Kidney glomerular epithelial cell (primary cell): ENCODE results near the gene FOXO4.
"Not testable (repeated sequence)": the region's sequence is repeated elsewhere in the genome, so short reads cannot be mapped to it uniquely, and the experiment has no call there.

Experiments used
- DNase-seq: peaks from one replicate; lab custom pipeline; 2025; lab: John Stamatoyannopoulos, UW

FOXO4 gene, protein sequence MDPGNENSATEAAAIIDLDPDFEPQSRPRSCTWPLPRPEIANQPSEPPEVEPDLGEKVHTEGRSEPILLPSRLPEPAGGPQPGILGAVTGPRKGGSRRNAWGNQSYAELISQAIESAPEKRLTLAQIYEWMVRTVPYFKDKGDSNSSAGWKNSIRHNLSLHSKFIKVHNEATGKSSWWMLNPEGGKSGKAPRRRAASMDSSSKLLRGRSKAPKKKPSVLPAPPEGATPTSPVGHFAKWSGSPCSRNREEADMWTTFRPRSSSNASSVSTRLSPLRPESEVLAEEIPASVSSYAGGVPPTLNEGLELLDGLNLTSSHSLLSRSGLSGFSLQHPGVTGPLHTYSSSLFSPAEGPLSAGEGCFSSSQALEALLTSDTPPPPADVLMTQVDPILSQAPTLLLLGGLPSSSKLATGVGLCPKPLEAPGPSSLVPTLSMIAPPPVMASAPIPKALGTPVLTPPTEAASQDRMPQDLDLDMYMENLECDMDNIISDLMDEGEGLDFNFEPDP

DNA sequence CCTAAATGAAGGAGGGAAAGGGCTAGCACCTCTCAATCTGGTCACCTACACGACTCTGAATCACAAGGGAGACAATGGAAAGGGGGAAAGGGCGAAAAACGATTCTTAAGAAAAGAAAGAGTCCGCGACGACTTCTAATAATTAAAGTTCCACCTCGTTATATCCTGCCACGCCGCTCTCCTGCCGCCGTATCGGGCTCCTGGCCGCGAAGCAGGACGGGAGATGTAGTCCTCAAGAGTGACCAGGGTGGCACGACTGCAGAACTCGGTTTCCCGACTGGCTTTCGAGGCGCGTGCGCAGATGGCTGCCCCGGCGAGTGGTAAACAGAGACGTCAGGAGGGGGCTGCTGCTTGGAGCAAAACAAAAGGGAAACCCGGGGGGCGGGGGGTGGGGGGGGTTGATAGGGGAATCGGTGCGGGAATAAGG lies at the start of gene FOXO4:
Gene FOXO4, plus strand, starts transcription at position 297 of the 426 bp plus-strand sequence. CDS start 678 bp downstream, outside the sequence.
- peak; percentile 70 for DNase-seq

DNA sequence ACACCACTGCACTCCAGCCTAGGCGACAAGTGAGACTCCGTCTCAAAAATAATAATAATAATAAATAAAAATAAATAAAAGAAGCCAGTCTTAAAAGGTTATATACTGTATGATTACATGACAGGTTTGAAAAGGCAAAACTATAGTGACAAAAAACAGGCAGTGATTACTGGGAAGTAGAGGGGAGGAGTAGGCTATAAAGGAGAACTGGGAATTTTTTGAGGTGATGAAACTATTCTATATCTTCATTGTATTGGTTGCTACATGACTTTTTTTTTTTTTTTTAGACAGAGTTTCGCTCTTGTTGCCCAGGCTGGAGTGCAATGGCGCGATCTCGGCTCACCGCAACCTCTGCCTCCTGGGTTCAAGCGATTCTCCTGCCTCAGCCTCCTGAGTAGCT lies 47.8 kb upstream of the FOXO4 start:
- not testable (repeated sequence) for DNase-seq

DNA sequence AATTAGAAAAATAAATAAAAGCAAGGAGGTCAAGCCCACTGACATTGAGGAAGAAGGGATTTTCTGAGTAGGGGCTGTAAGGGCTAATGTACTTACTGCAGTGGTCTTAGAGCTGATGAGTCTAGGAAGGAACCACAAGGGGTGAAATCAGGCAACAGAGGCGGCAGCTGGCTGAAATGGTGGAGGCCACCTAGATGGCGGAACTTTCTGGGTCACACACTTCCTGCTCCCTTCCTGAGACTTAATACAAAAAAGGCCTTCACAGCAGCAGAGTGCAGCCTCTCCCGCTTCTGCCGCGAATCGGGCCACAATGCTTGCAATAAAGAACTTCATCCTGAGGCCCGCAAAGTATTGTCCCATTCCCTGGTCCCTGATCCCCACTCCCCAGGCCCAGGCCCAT lies 42.9 kb upstream of the FOXO4 start:
- no peak for DNase-seq

DNA sequence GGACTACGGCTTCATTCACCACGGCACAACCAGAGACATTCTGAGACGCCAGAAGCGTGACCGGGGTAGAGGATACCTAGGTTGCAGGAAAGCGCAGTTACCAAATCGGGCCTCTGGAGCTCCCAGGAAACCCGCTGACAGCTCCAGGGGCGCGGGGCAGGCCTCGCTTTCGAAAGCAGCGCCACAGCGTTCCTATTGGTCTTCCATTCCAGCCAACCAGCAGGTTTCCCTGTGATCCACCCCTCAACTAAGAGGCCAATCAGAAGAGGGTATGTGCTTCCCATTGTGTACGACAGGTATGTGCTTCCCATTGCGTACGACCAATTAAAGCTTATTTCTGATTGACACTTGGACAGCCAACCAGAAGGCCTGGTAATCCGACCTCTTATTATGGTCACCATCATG lies 42.4 kb upstream of the FOXO4 start:
- DNase-seq = no peak

DNA sequence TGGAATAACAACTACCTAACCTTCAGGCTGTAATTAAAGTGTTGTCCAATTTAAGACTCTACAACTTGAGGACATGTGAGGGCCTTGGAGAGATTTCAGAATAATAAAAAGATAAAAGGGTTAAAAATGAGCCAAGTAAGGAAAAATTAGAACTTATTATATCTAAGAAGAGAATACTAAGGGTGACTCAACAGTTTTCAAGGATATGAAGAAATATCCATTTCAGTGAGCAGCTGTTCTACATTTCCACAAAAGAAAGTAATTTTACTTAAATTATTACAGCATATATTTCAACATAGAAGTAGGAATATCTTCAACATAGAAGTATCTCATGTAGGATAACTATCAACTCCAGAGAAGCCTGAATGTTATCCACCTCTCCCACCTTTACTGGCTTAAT lies 38.8 kb upstream of the FOXO4 start:
- no peak for DNase-seq

DNA sequence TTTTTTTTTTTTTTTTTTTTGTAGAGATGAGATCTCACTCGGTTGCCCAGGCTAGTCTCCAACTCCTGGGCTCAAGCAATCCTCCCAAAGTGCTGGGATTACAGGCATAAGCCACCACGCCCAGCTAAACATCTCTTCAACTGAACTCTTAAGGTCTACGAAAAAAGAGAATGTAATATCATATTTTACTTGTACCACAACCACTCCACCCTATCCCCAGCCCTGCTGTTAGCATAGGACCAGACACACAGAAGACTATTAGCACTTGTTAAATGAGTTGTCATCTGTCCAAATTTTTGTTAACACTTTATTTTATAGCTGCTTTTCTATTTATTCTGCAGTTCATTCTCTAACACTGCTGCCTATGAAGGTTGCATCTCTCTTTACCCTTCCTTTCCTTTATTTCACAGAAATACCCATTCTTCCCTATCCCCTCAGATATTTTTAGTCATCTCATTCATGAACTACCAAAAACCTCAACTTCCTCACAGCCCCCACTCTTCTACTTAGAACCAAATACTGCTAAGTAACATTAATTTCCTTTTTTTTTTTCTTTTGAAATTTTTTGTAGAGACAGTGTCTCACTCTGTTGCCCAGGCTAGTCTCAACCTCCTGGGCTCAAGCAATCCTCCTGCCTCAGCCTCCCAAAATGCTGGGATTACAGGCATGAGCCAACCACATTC lies 37.7 kb upstream of the FOXO4 start:
- DNase-seq = no peak

DNA sequence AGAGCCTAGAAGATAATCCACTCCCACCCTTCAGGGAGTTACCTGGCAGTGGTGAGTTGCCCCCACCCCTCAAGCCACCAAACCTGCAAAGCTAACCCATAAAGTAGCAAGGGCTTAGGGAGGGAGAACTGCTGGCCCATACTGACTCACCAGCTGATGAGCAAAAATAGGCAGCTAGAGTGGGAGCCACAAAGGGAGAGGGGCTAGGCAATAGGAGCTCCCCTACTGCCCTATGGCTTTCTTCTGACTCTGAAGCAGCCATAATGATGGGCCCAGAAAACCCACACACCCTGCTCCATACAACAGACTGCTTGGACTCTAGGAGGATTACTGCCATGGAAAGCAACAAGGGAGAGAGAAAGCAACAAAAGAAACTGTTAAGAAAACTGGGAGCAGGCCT lies 35.5 kb upstream of the FOXO4 start:
- no peak for DNase-seq

DNA sequence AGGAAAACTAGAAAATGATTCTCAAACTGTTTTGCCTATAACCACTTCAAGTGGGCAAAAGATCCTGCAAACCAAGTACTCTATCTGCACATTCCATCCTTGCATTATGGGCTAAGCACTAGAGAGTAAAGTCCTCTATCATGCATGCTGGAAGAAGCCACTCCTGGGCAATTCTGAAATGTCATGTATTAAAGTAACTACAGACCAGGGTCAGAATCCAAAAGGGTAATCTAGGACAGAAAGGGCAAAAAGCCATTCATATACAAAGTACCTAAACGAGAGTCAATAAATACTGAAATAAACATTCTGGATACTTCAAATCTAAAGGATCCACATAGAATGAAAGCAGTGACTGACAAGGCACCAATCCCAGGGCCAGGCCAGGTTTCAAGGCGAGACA lies 28.6 kb upstream of the FOXO4 start:
- no peak for DNase-seq

DNA sequence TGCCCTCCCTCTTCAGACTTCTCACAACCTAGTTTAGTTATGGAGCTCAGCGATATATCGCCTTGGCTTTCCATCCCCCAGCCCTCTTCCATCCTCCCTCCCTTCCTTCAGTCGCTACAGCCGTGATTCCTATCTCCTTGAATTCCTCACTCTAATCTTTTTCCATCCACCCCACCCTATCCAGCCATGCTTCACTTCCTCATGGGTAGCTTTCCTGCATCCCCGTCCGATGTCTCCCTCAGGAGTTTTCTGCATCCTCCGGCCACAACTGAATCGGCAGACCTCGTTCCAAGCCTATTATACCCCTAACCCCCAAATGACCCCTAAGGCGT lies 28.0 kb upstream of the FOXO4 start:
- DNase-seq = peak; percentile 11

DNA sequence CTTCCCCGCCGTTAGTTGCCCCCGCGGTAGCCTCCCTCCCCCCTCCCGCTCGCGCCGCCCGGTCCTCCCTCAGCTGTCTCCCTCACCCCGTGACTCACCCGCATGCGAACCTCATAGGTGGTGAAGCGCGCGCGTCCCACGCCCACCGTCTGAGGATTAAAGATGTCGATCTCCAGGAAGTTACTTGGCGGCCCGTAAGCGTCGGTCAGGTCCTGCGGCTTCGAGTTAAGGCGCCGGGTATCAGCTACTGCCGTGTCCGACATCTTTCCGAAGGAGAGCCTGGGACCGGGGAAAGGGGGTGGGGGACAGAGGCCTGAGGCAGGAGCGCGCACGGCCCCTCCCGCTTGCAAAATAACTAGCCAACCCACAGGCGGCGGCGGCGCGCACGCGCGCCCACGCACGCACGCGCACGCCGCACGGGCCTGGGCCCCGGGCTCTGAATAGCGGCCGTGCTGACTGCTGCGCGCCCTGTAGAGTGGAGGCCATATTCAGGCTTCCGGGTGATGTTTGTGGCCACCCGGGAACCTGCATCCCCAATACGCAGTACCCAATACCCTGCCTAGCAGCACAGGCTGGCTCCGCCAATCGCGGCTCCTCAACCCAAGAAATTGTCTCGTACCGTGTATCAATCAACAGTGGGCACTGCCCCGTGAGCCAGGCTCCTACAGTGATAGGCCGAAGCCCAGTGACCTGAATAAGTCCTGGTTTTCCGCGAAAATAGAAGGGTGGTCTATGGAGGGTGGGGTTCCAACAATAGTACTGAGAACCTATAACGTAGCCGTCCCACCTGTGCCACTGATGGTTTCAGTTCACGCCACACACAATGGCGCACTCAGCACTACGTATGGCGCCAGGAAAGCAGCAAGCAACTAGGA lies 27.4 kb upstream of the FOXO4 start, which contains the start of gene SNX12:
Gene SNX12, minus strand, starts transcription at position 291 of the 875 bp plus-strand sequence. Its CDS starts 28 bp downstream, at position 263.
- peak; percentile 80 for DNase-seq

DNA sequence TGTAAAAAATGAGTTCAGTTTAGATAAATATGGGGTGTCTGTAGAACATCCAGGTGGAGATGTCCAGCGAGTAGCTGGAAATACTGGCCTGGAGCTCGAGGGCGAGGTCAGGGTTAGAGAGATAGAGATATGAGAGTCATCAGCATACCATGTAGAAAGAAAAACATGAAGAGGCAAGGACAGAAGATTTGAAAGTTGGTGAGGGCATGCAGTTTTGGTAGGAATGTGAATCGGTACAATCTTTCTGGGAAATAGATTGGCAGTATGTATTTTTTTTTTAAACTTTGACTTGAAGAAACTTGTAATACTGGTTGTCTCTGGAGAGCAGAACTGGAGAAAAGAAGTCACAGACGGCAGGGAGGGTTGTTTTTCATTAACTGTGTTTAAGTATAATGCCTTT lies 25.1 kb upstream of the FOXO4 start:
- DNase-seq = no peak

DNA sequence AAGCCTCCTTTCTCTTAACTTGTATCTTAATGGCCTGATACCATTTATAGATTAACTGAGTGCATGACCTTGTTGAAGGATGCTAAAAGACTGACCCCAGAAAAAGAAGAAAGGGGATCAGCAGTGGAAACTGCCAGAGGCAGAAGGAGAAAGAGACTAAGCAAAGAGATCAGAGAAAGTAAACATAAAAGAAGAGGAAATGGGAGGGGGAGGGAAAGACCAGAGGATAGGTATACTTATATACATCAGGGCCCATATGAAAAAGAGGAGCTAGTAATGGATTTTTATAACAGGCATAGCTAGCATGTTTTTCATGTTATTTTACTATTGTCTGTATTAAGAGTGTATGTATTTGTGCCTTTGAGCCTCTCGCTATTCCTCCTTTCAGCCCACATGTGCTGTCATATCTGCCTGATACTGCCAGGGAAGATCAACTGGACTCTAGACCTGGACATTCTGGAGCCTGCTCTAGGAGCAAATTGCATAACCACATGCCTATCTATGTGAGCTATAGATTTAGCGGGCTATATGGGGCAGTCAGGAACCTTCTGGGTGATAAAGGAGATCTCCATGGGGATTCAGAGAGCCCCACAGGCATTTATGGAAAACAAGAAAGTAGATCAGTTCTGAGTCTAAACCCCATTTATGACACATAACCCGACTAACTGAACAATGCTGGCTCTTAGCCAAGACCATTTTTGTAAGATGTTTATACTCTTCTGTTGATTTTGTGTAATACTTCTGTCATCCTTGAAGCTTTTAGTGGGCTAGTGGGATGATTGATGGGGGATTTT lies 14.1 kb upstream of the FOXO4 start:
- no peak for DNase-seq

DNA sequence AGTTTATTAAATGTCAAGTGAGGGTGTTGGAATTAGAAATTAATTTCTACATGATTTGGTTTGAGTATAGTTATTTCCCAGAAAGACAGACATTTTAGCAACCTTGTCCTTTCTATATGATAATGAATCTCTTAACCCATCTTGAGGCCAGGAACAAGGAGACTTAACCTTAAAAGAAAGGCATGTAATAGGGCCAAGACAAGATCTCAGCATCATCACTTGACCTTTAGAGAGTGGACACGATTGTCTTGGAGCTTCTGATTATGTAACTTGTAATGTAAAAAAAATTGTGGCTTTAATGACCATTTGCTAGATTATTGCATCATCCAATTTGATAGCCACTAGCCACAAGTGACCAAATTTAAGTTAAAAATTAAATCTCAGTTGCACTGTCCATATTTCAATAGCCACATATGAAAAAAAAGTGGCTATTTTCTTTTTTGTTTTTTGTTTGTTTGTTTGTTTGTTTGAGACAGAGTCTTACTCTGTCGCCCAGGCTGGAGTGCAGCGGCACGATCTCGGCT lies 13.5 kb upstream of the FOXO4 start:
- DNase-seq = no peak

DNA sequence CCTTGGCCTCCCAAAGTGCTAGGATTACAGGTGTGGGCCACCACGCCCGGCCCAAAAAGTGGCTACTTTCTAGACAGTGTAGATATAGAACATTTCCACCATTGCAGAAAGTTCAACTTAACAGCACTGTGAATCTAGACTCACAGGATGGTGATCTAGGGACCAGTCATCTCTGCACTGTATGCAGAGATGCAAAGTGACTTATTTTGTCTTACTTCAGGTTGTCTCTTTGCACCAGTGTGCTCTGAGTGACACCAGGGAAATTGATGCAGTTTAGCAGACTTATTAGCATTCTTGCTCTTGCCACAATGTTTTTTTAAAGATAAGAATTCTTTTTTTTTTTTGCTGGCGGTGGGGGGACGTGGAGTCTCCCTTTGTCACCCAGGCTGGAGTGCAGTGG lies 12.8 kb upstream of the FOXO4 start:
- no peak for DNase-seq

DNA sequence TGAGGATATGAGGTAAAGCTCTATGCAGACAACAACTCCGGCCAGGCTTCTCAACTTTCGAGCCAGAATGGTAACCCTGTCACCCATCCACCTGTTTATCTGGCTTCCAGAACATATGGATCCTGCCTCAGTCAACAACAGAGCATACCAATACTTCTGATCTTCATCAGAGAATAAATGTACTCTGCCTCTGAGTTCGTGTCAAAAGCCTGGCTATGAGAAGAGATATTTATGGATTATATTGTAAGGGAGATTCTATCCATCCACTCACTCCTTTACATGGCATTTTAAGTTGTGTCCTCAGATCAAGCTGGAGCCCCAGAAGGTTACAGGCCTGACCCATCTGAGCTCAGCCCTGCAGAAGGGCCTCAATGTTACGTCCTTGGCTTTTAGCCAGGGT lies 9.8 kb upstream of the FOXO4 start:
- DNase-seq = no peak

DNA sequence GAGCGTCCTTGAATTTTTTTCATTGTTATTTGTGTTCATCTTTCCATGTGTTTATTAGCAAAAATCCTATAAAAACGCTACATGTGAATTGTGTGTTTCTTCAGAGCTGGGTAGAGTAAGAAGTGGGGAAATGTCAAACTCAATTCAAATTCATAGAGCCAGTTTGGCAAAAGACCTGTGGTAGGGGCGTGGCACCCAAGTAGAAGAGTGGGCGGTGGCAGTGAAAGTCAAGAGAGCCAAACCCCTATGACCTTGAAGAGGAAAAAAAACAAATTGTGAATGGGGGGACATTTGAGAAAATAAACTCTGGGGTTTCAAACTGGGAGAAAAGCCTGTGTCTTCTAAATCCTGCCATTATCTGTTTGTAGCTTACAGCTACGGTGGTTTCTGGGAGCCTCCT lies 4.4 kb upstream of the FOXO4 start:
- DNase-seq = no peak

DNA sequence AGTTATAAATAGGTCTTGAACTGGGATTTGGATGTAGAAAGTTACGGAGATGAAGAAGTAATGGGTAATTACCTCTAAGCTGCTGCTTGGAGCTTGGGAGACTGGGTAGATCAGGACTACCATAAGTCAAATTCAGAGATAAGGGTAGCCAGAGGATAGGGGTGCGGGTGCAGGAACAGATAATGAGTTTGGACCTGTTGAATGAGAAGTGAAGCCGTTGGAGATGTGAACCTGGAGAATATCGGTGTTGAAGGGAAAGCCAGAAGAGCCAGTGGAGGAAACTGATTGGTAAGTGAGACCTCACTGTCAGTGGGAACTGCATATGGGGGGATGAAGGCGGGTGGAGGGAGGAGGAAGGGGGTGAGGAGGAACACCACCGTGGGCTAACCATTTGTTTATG lies 618 bp upstream of the FOXO4 start:
- no peak for DNase-seq

DNA sequence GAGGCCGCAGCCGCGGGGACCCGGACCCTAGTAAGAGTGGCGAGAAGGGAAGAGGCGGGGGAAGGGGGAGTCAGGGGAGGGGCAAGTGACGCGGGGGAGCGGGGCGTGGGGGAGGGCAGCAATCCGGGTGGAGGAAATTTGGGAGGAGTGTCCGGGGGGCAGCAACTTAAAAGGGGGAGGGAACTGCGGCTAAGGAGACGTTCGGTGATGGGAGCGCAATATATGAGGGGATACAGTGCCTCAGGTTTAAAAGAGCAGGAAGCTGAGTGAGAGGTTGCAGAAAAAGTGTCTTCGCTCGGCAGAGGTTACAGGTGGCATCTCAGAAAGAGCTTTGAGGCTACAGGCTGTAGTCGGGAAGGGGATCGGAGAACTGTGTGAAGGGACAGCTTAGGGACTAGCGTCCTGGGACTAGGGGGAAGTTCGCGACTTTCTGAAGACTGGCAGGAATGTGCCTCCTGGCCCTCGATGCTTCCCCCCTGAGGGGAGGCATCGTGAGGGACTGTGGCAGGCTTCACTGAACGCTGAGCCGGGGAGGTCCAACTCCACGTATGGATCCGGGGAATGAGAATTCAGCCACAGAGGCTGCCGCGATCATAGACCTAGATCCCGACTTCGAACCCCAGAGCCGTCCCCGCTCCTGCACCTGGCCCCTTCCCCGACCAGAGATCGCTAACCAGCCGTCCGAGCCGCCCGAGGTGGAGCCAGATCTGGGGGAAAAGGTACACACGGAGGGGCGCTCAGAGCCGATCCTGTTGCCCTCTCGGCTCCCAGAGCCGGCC lies 519 bp downstream of the FOXO4 start:
- DNase-seq = no peak

DNA sequence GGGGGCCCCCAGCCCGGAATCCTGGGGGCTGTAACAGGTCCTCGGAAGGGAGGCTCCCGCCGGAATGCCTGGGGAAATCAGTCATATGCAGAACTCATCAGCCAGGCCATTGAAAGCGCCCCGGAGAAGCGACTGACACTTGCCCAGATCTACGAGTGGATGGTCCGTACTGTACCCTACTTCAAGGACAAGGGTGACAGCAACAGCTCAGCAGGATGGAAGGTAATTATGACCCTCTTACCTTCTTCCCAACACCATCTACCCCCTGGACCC lies 1.0 kb downstream of the FOXO4 start:
- DNase-seq = no peak

DNA sequence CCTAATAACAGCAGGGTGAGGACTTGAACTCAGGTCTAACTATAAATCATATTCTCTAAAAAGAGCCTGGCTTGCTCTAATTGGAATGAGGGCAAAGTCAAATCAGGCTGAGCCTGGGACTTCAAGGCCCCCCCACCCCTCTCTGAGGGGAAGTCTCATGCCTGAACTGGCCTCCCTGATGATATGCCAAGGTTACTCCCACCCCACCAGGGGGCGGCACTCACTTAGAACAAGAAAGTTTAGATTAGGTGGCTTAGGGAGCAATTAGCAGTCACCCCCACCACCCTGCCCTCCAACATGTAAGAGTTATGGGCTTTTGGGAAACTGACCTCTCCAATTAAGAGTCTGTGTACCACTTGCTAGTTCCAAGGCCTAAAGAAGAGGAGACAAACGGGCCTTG lies 2.7 kb downstream of the FOXO4 start:
- peak; percentile 10 for DNase-seq
